PC-9 (cell line): Measurements from ENCODE around the gene PALM3. TPM values are rescaled to one million over a fixed set of nuclear protein-coding genes. Genes with fewer than 3 reads are reported as not detected.

Source experiments
- BruUV-seq: library from RNA; stranded (reverse); fragments of 400-500 nt; replicated peaks from 2 replicates; lab custom pipeline; 2021; lab: Mats Ljungman, UMichigan
- CTCF ChIA-PET: fragments of 300-600 bp; sonication (Branson Sonifier 250); formaldehyde crosslinking; loops from one replicate; lab custom pipeline; 2022; ENCODE audit warnings: antibody characterized with exemption; lab: Charles Lee
- POLR2A ChIA-PET: fragments of 300-600 bp; sonication (Branson Sonifier 250); formaldehyde crosslinking; loops from one replicate; lab custom pipeline; 2022; ENCODE audit warnings: antibody characterized with exemption; ENCODE audit not compliant: unreplicated experiment; lab: Charles Lee
- DNase-seq, 2 experiments: peaks; one replicate each; pipeline versions ENCODE4 v3.0.0 to v3.0.0-alpha.2; 2015 to 2022; ENCODE audit warnings: mixed read lengths in 1 of 2
- H2AFZ ChIP-seq: fragments of 200-600 bp; sonication (generic); 2 replicates; pipeline ENCODE4 v1.8.1; 2017; ENCODE audit warnings: antibody characterized with exemption
- H3F3A ChIP-seq: fragments of 200-600 bp; sonication (generic); 2 replicates; pipeline ENCODE4 v1.8.1; 2017; ENCODE audit warnings: antibody characterized with exemption, mild to moderate bottlenecking, low read depth; ENCODE audit not compliant: insufficient read depth
- H3K27ac ChIP-seq: fragments of 200-600 bp; sonication (generic); 2 replicates; pipeline ENCODE4 v1.6.1; 2016; ENCODE audit warnings: mixed run types
- H3K27me3 ChIP-seq: fragments of 200-600 bp; sonication (generic); 2 replicates; pipeline ENCODE4 v1.6.1; 2016; ENCODE audit warnings: low read depth, mixed run types; ENCODE audit not compliant: insufficient read depth
- H3K36me3 ChIP-seq: fragments of 200-600 bp; sonication (generic); 2 replicates; pipeline ENCODE4 v1.6.1; 2016; ENCODE audit warnings: low read depth, mixed run types
- H3K4me1 ChIP-seq: fragments of 200-600 bp; sonication (generic); replicated peaks from 2 replicates; pipeline ENCODE4 v1.6.1; 2016; ENCODE audit warnings: mixed run types; ENCODE audit not compliant: insufficient read depth
- H3K4me2 ChIP-seq: fragments of 200-600 bp; sonication (generic); 2 replicates; pipeline ENCODE4 v1.6.1; 2017; ENCODE audit warnings: mixed run types
- H3K4me3 ChIP-seq: fragments of 200-600 bp; sonication (generic); 2 replicates; pipeline ENCODE4 v1.6.1; 2016; ENCODE audit warnings: mixed run types
- H3K79me2 ChIP-seq: fragments of 200-600 bp; sonication (generic); 2 replicates; pipeline ENCODE4 v1.6.1; 2017; ENCODE audit warnings: low read depth, mixed run types
- H3K9me2 ChIP-seq: fragments of 200-600 bp; sonication (generic); 2 replicates; pipeline ENCODE4 v1.8.1; 2017; ENCODE audit warnings: mild to moderate bottlenecking; ENCODE audit not compliant: insufficient read depth
- H3K9me3 ChIP-seq: fragments of 200-600 bp; sonication (generic); 2 replicates; pipeline ENCODE4 v1.8.1; 2016; ENCODE audit warnings: low read depth; ENCODE audit not compliant: insufficient read depth
- H4K20me1 ChIP-seq: fragments of 200-600 bp; sonication (generic); 2 replicates; pipeline ENCODE4 v1.8.1; 2017; ENCODE audit not compliant: insufficient read depth
- CTCF ChIP-seq: fragments of 200-600 bp; sonication (generic); conservative IDR thresholded peaks from 2 replicates; pipeline ENCODE4 v1.6.1; 2017; ENCODE audit warnings: mixed run types, antibody characterized with exemption, mild to moderate bottlenecking, moderate library complexity
- EZH2 ChIP-seq: fragments of 200-600 bp; sonication (generic); IDR thresholded peaks from 2 replicates; pipeline ENCODE4 v1.8.0; 2017; ENCODE audit warnings: antibody characterized with exemption, low read depth
- intact Hi-C: fragments of 100-400 bp; cut with micrococcal nuclease; formaldehyde crosslinking; loops from one replicate; pipeline ENCODE4 v1.10.0; 2022; ENCODE audit not compliant: unreplicated experiment
- total RNA-seq: library from RNA; stranded (reverse); gene quantifications from 2 replicates; pipeline ENCODE4 v1.2.3, GENCODE V29; 2021

The PALM3 gene
- total RNA-seq, 1 experiment from 2014 or later: 28.8 TPM

GRCh38 chr19:14005349-14006084, 56.4 kb downstream of the PALM3 start:
- Histone ChIP-seq H3F3A (peaks cover 30% of the 10 kb centered on the region), H3K4me3 (peak overlapping the region; percentile 65; the same call in 1 of the 2 replicates), H3K36me3 (no peaks in the 10 kb centered on the region), H4K20me1 (no peaks in the 10 kb centered on the region), H3K9me3 (no peaks in the 10 kb centered on the region), H3K4me1 (peaks cover 6% of the 10 kb centered on the region), H2AFZ (0 out of 2 replicates have a peak overlapping the region, but pooled peaks have one; percentile 47), H3K27ac (peak overlapping the region; percentile 82), H3K9me2 (no peaks in the 10 kb centered on the region), H3K27me3 (no peaks in the 10 kb centered on the region), H3K79me2 (peaks cover 32% of the 10 kb centered on the region), H3K4me2 (peak overlapping the region; percentile 96)
- DNase-seq: peak; percentile 59 to 87
- BruUV-seq: no TSS peak
- intact Hi-C loops: loop anchor here (2.0 to 5.0 kb wide), 2 partner anchors 67 to 502 kb away; partner anchors contain the start of gene MISP3
- CTCF ChIA-PET: interaction anchor here (0.5 to 0.6 kb wide), 3 partner anchors 133 to 166 kb away, joined by 7 to 18 read pairs (median 8); no protein-coding TSS in a partner anchor
- POLR2A ChIA-PET: interaction anchor here (0.6 to 1.2 kb wide), 4 partner anchors 18 to 692 kb away, joined by 3 to 12 read pairs (median 4); partner anchors contain the start of gene IL27RA
- TF ChIP-seq EZH2 (no peak), CTCF (no peak)

GRCh38 chr19:14004619-14005348, 57.1 kb downstream of the PALM3 start:
- Histone ChIP-seq H3K79me2 (peaks cover 36% of the 10 kb centered on the region), H3K9me2 (no peaks in the 10 kb centered on the region), H3K27ac (no peak overlapping the region), H3F3A (peaks cover 32% of the 10 kb centered on the region), H3K9me3 (0 out of 2 replicates have a peak, but pooled peaks cover 2% of the 10 kb centered on the region), H3K4me2 (peak overlapping the region; percentile 24; the same call in 1 of the 2 replicates), H3K36me3 (0 out of 2 replicates have a peak, but pooled peaks cover 4% of the 10 kb centered on the region), H4K20me1 (no peaks in the 10 kb centered on the region), H3K27me3 (no peaks in the 10 kb centered on the region), H3K4me3 (no peak overlapping the region), H3K4me1 (peaks cover 6% of the 10 kb centered on the region), H2AFZ (no peak overlapping the region)
- DNase-seq: no peak
- TF ChIP-seq EZH2: no peak
- TF ChIP-seq CTCF: no peak
- TSS peak; percentile 55 for BruUV-seq
- ChIA-PET CTCF (interaction anchor here (0.5 to 0.7 kb wide), 4 partner anchors 132 to 1672 kb away, joined by 3 to 18 read pairs (median 8); no protein-coding TSS in a partner anchor), POLR2A (no interaction called here)
- intact Hi-C loops: loop anchor here (5.0 kb wide), 1 partner anchor 503 kb away; no protein-coding TSS in a partner anchor

Other genes starting within 250 kb of the PALM3 start
- 1.7 and 2.1 TPM in 2 replicates for gene NANOS3, start 184.9 kb downstream of the PALM3 start, total RNA-seq
- gene BRME1, start 156.0 kb downstream of the PALM3 start, total RNA-seq: 13.7 and 13.9 TPM in 2 replicates
- gene CC2D1A, start 155.9 kb downstream of the PALM3 start, total RNA-seq: 55.1 and 55.8 TPM in 2 replicates
- 3.2 and 6.4 TPM in 2 replicates for gene PODNL1, start 123.7 kb downstream of the PALM3 start, total RNA-seq
- 31.7 and 35.3 TPM in 2 replicates for gene DCAF15, start 109.6 kb downstream of the PALM3 start, total RNA-seq
- 20.6 and 25.5 TPM in 2 replicates for gene RFX1, start 55.8 kb downstream of the PALM3 start, total RNA-seq
- not detected in 2 replicates for gene RLN3, start 33.9 kb downstream of the PALM3 start, total RNA-seq
- gene IL27RA, start 30.3 kb downstream of the PALM3 start, total RNA-seq: 7.8 and 11.9 TPM in 2 replicates
- 6.7 and 10.5 TPM in 2 replicates for gene MISP3, start 10.7 kb upstream of the PALM3 start, total RNA-seq
- not detected in 2 replicates for gene C19orf67, start 23.7 kb upstream of the PALM3 start, total RNA-seq
- gene SAMD1, start 28.7 kb upstream of the PALM3 start, total RNA-seq: 50.3 and 54.7 TPM in 2 replicates
- 62.0 and 82.8 TPM in 2 replicates for gene PRKACA, start 55.7 kb upstream of the PALM3 start, total RNA-seq
- 67.4 and 71.2 TPM in 2 replicates for gene ASF1B, start 74.5 kb upstream of the PALM3 start, total RNA-seq
- gene ADGRL1, start 144.1 kb upstream of the PALM3 start, total RNA-seq: 28.5 and 31.5 TPM in 2 replicates